PC-3 (cell line): Measurements from ENCODE around the gene CYP21A2. TPM values are rescaled to one million over a fixed set of nuclear protein-coding genes. Genes with fewer than 3 reads are reported as not detected.
"Not testable (repeated sequence)": the region's sequence is repeated elsewhere in the genome, so short reads cannot be mapped to it uniquely, and the experiment has no call there.

Experiments used
- ATAC-seq: fragments of 200-7000 bp; cut with Tn5 transposase; 2 replicates; pipeline ENCODE4 v1.9.1; 2020; ENCODE audit warnings: mild to moderate bottlenecking, moderate library complexity
- BruUV-seq: library from RNA; stranded (reverse); fragments of 400-500 nt; replicated peaks from 2 replicates; lab custom pipeline; 2021; lab: Mats Ljungman, UMichigan
- CTCF ChIA-PET: fragments of 300-600 bp; sonication (Branson Sonifier 250); formaldehyde crosslinking; loops from one replicate; lab custom pipeline; 2022; ENCODE audit warnings: antibody characterized with exemption; lab: Charles Lee
- POLR2A ChIA-PET: fragments of 300-600 bp; sonication (Branson Sonifier 250); formaldehyde crosslinking; loops from one replicate; lab custom pipeline; 2022; ENCODE audit warnings: antibody characterized with exemption; ENCODE audit not compliant: unreplicated experiment; lab: Charles Lee
- DNase-seq: peaks from one replicate; pipeline ENCODE4 v3.0.0-alpha.2; 2015
- H2AFZ ChIP-seq: fragments of 300-600 bp; sonication (generic); 2 replicates; pipeline ENCODE4 v1.6.0; 2016; ENCODE audit warnings: antibody characterized with exemption, low read length
- H3F3A ChIP-seq: fragments of 300-600 bp; sonication (generic); one replicate; pipeline ENCODE4 v1.6.0; 2017; ENCODE audit warnings: antibody characterized with exemption, low read length, control low read depth, mild to moderate bottlenecking; ENCODE audit not compliant: unreplicated experiment
- H3K27ac ChIP-seq: fragments of 300-600 bp; sonication (generic); 2 replicates; pipeline ENCODE4 v1.5.1; 2016; ENCODE audit warnings: mild to moderate bottlenecking, low read length
- H3K27me3 ChIP-seq: fragments of 300-600 bp; sonication (generic); 2 replicates; pipeline ENCODE4 v1.6.1; 2016; ENCODE audit warnings: low read length, mixed read lengths
- H3K36me3 ChIP-seq: fragments of 300-600 bp; sonication (generic); 2 replicates; pipeline ENCODE4 v1.6.1; 2016; ENCODE audit warnings: low read depth, mixed run types, low read length, mixed read lengths
- H3K4me1 ChIP-seq: fragments of 300-600 bp; sonication (generic); 2 replicates; pipeline ENCODE4 v1.5.1; 2016; ENCODE audit warnings: low read length; ENCODE audit not compliant: insufficient read depth
- H3K4me2 ChIP-seq: fragments of 300-600 bp; sonication (generic); 2 replicates; pipeline ENCODE4 v1.6.0; 2016; ENCODE audit warnings: low read length
- H3K4me3 ChIP-seq: fragments of 300-600 bp; sonication (generic); 2 replicates; pipeline ENCODE4 v1.5.1; 2016; ENCODE audit warnings: mild to moderate bottlenecking, low read length, mixed read lengths
- H3K79me2 ChIP-seq: fragments of 300-600 bp; sonication (generic); 2 replicates; pipeline ENCODE4 v1.6.1; 2017; ENCODE audit warnings: low read length, mixed read lengths
- H3K9ac ChIP-seq: fragments of 300-600 bp; sonication (generic); 2 replicates; pipeline ENCODE4 v1.6.0; 2016; ENCODE audit warnings: mild to moderate bottlenecking, low read length
- H3K9me2 ChIP-seq: fragments of 300-600 bp; sonication (generic); replicated peaks from 2 replicates; pipeline ENCODE4 v1.6.1; 2016; ENCODE audit warnings: mixed run types, low read length, mixed read lengths
- H3K9me3 ChIP-seq: fragments of 300-600 bp; sonication (generic); 2 replicates; pipeline ENCODE4 v1.6.1; 2016; ENCODE audit warnings: low read length, mixed read lengths
- H4K20me1 ChIP-seq: fragments of 300-600 bp; sonication (generic); 2 replicates; pipeline ENCODE4 v1.6.1; 2016; ENCODE audit warnings: low read length, mixed read lengths
- EZH2 ChIP-seq: fragments of 300-600 bp; sonication (generic); IDR thresholded peaks from one replicate; pipeline ENCODE4 v1.6.1; 2017; ENCODE audit warnings: antibody characterized with exemption, mild to moderate bottlenecking, low read length; ENCODE audit not compliant: unreplicated experiment
- EZH2phosphoT487 ChIP-seq: fragments of 300-600 bp; sonication (generic); IDR thresholded peaks from 2 replicates; pipeline ENCODE4 v1.6.1; 2018; ENCODE audit warnings: mild to moderate bottlenecking, antibody characterized with exemption, low read length, borderline replicate concordance
- intact Hi-C: fragments of 100-400 bp; cut with micrococcal nuclease; formaldehyde crosslinking; loops from 2 replicates; pipeline ENCODE4 v1.9.0; 2023
- total RNA-seq: library from RNA; depleted of rRNA; stranded (reverse); fragments of >200 nt; gene quantifications from 2 replicates; pipeline ENCODE4 v1.2.3, GENCODE V29; 2014
- TF ChIP-seq, protein P1 (sequence below): fragments of 300-600 bp; sonication (generic); conservative IDR thresholded peaks from 2 replicates; pipeline ENCODE4 v1.5.1; 2017; ENCODE audit warnings: antibody characterized with exemption, low read depth, mild to moderate bottlenecking, low read length

Gene CYP21A2
- total RNA-seq, 1 experiment from 2014 or later, result not detected

DNA sequence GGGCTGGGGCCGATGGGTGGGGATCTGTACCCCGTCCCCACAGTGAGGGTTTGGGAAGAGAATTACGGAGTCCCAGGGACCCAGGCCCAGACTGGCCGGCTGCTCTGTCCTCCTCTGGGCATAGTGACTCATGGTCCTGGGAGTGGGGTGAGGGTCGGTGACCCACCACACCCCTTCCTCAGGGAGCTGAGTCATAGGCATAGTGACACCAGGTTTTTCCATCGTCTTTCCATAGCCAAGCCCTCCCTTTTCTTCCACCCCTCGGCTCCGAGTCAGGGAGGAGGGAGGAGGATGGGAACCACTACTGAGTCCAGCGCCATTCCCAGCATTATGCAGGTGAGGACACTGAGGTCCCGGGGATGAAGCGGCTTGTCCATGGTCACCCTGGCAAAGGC lies 8.9 kb downstream of the CYP21A2 start:
- no peak for TF ChIP-seq EZH2phosphoT487
- TF ChIP-seq, protein P1, sequence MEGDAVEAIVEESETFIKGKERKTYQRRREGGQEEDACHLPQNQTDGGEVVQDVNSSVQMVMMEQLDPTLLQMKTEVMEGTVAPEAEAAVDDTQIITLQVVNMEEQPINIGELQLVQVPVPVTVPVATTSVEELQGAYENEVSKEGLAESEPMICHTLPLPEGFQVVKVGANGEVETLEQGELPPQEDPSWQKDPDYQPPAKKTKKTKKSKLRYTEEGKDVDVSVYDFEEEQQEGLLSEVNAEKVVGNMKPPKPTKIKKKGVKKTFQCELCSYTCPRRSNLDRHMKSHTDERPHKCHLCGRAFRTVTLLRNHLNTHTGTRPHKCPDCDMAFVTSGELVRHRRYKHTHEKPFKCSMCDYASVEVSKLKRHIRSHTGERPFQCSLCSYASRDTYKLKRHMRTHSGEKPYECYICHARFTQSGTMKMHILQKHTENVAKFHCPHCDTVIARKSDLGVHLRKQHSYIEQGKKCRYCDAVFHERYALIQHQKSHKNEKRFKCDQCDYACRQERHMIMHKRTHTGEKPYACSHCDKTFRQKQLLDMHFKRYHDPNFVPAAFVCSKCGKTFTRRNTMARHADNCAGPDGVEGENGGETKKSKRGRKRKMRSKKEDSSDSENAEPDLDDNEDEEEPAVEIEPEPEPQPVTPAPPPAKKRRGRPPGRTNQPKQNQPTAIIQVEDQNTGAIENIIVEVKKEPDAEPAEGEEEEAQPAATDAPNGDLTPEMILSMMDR, result no peak
- H3K27me3 ChIP-seq, result no peaks in the 10 kb centered on the region
- no peaks in the 10 kb centered on the region for H3K9me2 ChIP-seq
- BruUV-seq, result no TSS peak
- intact Hi-C loops, result no loop called here
- POLR2A ChIA-PET, result interaction anchor here (1.0 kb wide), 1 partner anchor 75 kb away, joined by 3 read pairs; the partner anchor contains the start of gene DXO
- no peaks in the 10 kb centered on the region for H4K20me1 ChIP-seq
- H3K9me3 ChIP-seq, result no peaks in the 10 kb centered on the region
- no peaks in the 10 kb centered on the region for H3K36me3 ChIP-seq
- CTCF ChIA-PET, result interaction anchor here (1.5 kb wide), 1 partner anchor 67 kb away, joined by 6 read pairs; no protein-coding TSS in a partner anchor
- H3K4me1 ChIP-seq, result peaks cover 20% of the 10 kb centered on the region
- H3F3A ChIP-seq, result no peaks in the 10 kb centered on the region
- peak overlapping the region; percentile 32; the same call in 1 of the 2 replicates for H3K9ac ChIP-seq
- ATAC-seq, result peak; percentile 61
- no peak overlapping the region; the same call in 1 of the 2 replicates for H3K4me3 ChIP-seq
- H3K27ac ChIP-seq, result peak overlapping the region; percentile 49
- peak; percentile 64 for DNase-seq
- peak overlapping the region; percentile 66 for H3K4me2 ChIP-seq
- peak overlapping the region; percentile 50 for H2AFZ ChIP-seq
- H3K79me2 ChIP-seq, result no peaks in the 10 kb centered on the region

DNA sequence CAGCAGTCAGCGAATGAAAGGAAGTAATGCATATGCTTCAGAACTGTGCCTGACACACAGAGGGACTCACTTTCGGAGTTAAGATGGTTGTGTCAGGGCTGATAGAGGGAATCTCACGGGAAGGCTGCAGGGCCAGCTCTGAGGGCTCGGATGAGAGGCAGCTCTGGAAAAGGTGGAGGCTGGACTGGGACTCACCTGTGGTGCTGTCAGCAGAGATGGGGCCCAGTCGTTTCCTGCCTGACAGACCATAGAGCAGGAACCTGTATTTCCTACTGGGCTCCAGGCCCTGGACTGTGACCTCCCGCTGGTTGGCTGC lies 9.3 kb downstream of the CYP21A2 start:
- DNase-seq, result no peak
- peak overlapping the region; percentile 2; the same call in 1 of the 2 replicates for H3K9ac ChIP-seq
- ATAC-seq, result peak; percentile 3; the same call in 1 of the 2 replicates
- no peaks in the 10 kb centered on the region for H3K9me2 ChIP-seq
- ChIA-PET CTCF (interaction anchor here (1.5 kb wide), 1 partner anchor 67 kb away, joined by 6 read pairs; no protein-coding TSS in a partner anchor), POLR2A (interaction anchor here (1.0 kb wide), 1 partner anchor 76 kb away, joined by 3 read pairs; the partner anchor contains the start of gene DXO)
- H3F3A ChIP-seq, result no peaks in the 10 kb centered on the region
- no peaks in the 10 kb centered on the region for H3K9me3 ChIP-seq
- H3K27me3 ChIP-seq, result no peaks in the 10 kb centered on the region
- H3K4me3 ChIP-seq, result no peak overlapping the region; the same call in 1 of the 2 replicates
- H3K27ac ChIP-seq, result peak overlapping the region; percentile 49
- intact Hi-C loops, result no loop called here
- peak overlapping the region; percentile 66 for H3K4me2 ChIP-seq
- peak overlapping the region; percentile 50; the same call in 1 of the 2 replicates for H2AFZ ChIP-seq
- H3K36me3 ChIP-seq, result no peaks in the 10 kb centered on the region
- no peaks in the 10 kb centered on the region for H3K79me2 ChIP-seq
- no peaks in the 10 kb centered on the region for H4K20me1 ChIP-seq
- H3K4me1 ChIP-seq, result peaks cover 20% of the 10 kb centered on the region
- TF ChIP-seq EZH2phosphoT487, result no peak
- no peak for TF ChIP-seq EZH2
- BruUV-seq, result TSS peak; percentile 77

DNA sequence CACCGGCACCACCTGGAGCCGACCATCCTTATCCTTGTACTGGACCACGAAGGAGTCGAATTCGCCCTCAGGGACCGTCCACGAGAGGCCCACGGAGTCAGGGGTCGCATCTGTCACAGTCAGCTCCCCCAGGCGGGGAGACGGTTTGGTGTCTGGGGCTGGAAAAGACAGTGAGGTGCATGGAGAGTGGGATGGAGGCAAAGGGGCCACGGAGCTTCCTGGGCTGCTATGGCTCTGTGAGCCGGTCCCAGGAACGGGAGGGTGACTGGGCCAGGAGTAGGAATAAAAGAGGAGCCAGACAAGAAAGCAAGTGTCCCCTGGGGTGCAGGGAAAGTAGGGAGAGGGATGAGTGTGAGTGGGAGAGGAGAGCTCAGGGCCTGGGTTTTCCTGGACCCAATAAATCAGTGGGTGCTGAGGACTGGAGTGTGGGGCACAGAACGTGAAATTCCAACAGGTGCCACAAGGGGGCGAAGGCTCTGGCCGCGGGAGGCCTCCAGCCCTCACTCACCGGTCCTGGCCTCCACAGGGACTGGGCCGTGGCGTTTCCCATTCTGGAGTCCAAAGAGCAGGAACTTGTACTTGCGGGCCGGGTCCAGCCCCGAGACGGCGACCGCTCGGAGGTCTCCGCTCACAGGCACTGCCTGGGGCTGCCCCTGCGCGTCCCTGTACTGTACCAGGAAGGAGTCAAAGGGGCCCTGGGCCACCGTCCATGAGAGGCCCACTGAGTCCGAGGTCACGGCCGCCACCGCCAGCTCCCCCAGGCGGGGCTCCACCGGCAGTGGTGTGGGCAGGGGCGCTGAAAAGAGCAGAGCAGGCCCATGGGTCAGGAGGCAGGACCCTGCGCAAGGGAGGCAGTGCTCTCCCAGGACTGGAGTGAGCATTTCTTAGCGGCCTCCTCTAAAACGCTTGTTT lies 9.9 kb downstream of the CYP21A2 start:
- no TSS peak for BruUV-seq
- H3K4me3 ChIP-seq, result no peak overlapping the region
- H2AFZ ChIP-seq, result peak overlapping the region; percentile 50; the same call in 1 of the 2 replicates
- H4K20me1 ChIP-seq, result no peaks in the 10 kb centered on the region
- no peaks in the 10 kb centered on the region for H3K36me3 ChIP-seq
- peak overlapping the region; percentile 66 for H3K4me2 ChIP-seq
- H3K9me2 ChIP-seq, result no peaks in the 10 kb centered on the region
- peak overlapping the region; percentile 2; the same call in 1 of the 2 replicates for H3K9ac ChIP-seq
- TF ChIP-seq, protein P1, result peak; percentile 75
- TF ChIP-seq EZH2phosphoT487, result no peak
- H3K27me3 ChIP-seq, result no peaks in the 10 kb centered on the region
- ATAC-seq (peak; percentile 69), DNase-seq (peak; percentile 73)
- ChIA-PET POLR2A (no interaction called here), CTCF (interaction anchor here (1.5 kb wide), 1 partner anchor 66 kb away, joined by 6 read pairs; no protein-coding TSS in a partner anchor)
- peaks cover 20% of the 10 kb centered on the region for H3K4me1 ChIP-seq
- no peaks in the 10 kb centered on the region for H3F3A ChIP-seq
- intact Hi-C loops, result no loop called here
- H3K27ac ChIP-seq, result peak overlapping the region; percentile 49; the same call in 1 of the 2 replicates
- no peaks in the 10 kb centered on the region for H3K9me3 ChIP-seq
- no peaks in the 10 kb centered on the region for H3K79me2 ChIP-seq

DNA sequence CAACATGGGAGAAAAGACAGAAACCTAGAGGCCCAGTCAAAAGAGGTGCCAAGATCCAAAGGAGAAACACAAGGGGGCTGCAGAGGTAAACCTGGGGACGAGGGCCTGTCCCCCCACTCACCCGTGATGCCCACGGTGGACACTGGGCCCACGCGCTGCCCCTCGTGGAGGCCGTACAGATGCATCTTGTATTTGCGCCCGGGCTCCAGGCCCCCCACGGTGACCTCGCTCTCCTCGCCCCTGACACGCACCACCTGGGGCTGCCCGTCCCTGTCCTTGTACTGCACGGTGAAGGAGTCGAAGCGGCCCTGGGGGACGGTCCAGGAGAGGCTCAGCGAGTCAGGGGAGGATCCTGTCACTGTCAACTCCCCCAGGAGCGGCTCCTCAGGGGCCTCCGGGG lies 10.9 kb downstream of the CYP21A2 start:
- H3K4me1 ChIP-seq, result peaks cover 20% of the 10 kb centered on the region
- H3K4me3 ChIP-seq, H2AFZ ChIP-seq, H3K9ac ChIP-seq, CTCF ChIA-PET, H3K4me2 ChIP-seq, POLR2A ChIA-PET, H3K9me3 ChIP-seq, ATAC-seq, H4K20me1 ChIP-seq, H3K27me3 ChIP-seq, intact Hi-C loops, H3K36me3 ChIP-seq, H3K79me2 ChIP-seq, H3F3A ChIP-seq, DNase-seq, BruUV-seq, H3K27ac ChIP-seq, H3K9me2 ChIP-seq: not testable (repeated sequence)
